Liver (tissue), 9 donors: Measurements from ENCODE around the gene CNGA3. TPM values are rescaled to one million over a fixed set of nuclear protein-coding genes. Genes with fewer than 3 reads are reported as not detected.

Experiments used
- DNase-seq: peaks from one replicate; pipeline ENCODE4 v3.0.0-alpha.2; 2017; ENCODE audit warnings: low spot score
- H3K27ac ChIP-seq, 2 donors: one replicate each; pipeline ENCODE4 v1.7.0; 2013; ENCODE audit warnings: inconsistent platforms in 2 of 2, low read length in 2 of 2, control low read depth in 1 of 2, low read depth in 1 of 2, mild to moderate bottlenecking in 1 of 2
- H3K27me3 ChIP-seq, 4 donors: one replicate each; pipeline versions ENCODE4 v1.6.1 to v1.7.0; 2013; ENCODE audit warnings: low read length in 3 of 4, inconsistent platforms in 1 of 4, mild to moderate bottlenecking in 1 of 4, moderate library complexity in 1 of 4; ENCODE audit not compliant: control insufficient read depth in 4 of 4, insufficient read depth in 4 of 4
- H3K36me3 ChIP-seq, 4 donors: one replicate each; pipeline versions ENCODE4 v1.6.1 to v1.7.0; 2013; ENCODE audit warnings: low read length in 3 of 4, mild to moderate bottlenecking in 3 of 4, low read depth in 1 of 4, moderate library complexity in 1 of 4; ENCODE audit not compliant: control insufficient read depth in 4 of 4, insufficient read depth in 3 of 4
- H3K4me1 ChIP-seq, 4 donors: one replicate each; pipeline versions ENCODE4 v1.6.1 to v1.7.0; 2013; ENCODE audit warnings: low read length in 3 of 4, mild to moderate bottlenecking in 3 of 4, moderate library complexity in 1 of 4; ENCODE audit not compliant: control insufficient read depth in 4 of 4, insufficient read depth in 4 of 4
- H3K4me3 ChIP-seq, 3 donors: one replicate each; pipeline versions ENCODE4 v1.6.1 to v1.7.0; 2013; ENCODE audit warnings: low read length in 3 of 3, control low read depth in 1 of 3, low read depth in 1 of 3, mild to moderate bottlenecking in 1 of 3
- H3K9ac ChIP-seq, 2 donors: one replicate each; pipeline ENCODE4 v1.7.0; 2013; ENCODE audit warnings: low read length in 2 of 2, mild to moderate bottlenecking in 2 of 2, moderate library complexity in 2 of 2, control low read depth in 1 of 2, low read depth in 1 of 2
- H3K9me3 ChIP-seq, 4 donors: one replicate each; pipeline versions ENCODE4 v1.6.1 to v1.7.0; 2013; ENCODE audit warnings: low read length in 3 of 4; ENCODE audit not compliant: control insufficient read depth in 4 of 4
- EGR1 ChIP-seq, 2 donors: IDR thresholded peaks; 2 replicates each; pipeline ENCODE4 v1.6.1; 2016 to 2018; ENCODE audit warnings: antibody characterized with exemption in 2 of 2, low read depth in 2 of 2
- FOXA1 ChIP-seq: IDR thresholded peaks from 2 replicates; pipeline ENCODE4 v1.6.1; 2016; ENCODE audit warnings: antibody characterized with exemption
- FOXA2 ChIP-seq: IDR thresholded peaks from 2 replicates; pipeline ENCODE4 v1.6.1; 2016; ENCODE audit warnings: antibody characterized with exemption
- GABPA ChIP-seq, 2 donors: IDR thresholded peaks in 1 of 2; conservative IDR thresholded peaks in 1 of 2; 2 replicates each; pipeline ENCODE4 v1.6.1; 2016; ENCODE audit warnings: antibody characterized with exemption in 2 of 2, mild to moderate bottlenecking in 1 of 2, moderate library complexity in 1 of 2
- HNF4G ChIP-seq: IDR thresholded peaks from 2 replicates; pipeline ENCODE4 v1.6.1; 2016; ENCODE audit warnings: antibody characterized with exemption
- JUND ChIP-seq, 2 donors: IDR thresholded peaks; 2 replicates each; pipeline ENCODE4 v1.6.1; 2016; ENCODE audit warnings: antibody characterized with exemption in 2 of 2
- NR2F2 ChIP-seq: IDR thresholded peaks from 2 replicates; pipeline ENCODE4 v1.6.1; 2016; ENCODE audit warnings: antibody characterized with exemption
- RAD21 ChIP-seq, 2 donors: IDR thresholded peaks; 2 replicates each; pipeline ENCODE4 v1.6.1; 2016; ENCODE audit warnings: antibody characterized with exemption in 2 of 2, mild to moderate bottlenecking in 2 of 2
- RXRA ChIP-seq, 2 donors: IDR thresholded peaks; 2 replicates each; pipeline ENCODE4 v1.6.1; 2017 to 2018; ENCODE audit warnings: antibody characterized with exemption in 2 of 2, mild to moderate bottlenecking in 1 of 2
- SP1 ChIP-seq: IDR thresholded peaks from 2 replicates; pipeline ENCODE4 v1.6.1; 2018; ENCODE audit warnings: antibody characterized with exemption, mild to moderate bottlenecking
- TAF1 ChIP-seq: conservative IDR thresholded peaks from 2 replicates; pipeline ENCODE4 v1.6.1; 2016; ENCODE audit warnings: antibody characterized with exemption, mild to moderate bottlenecking
- YY1 ChIP-seq: IDR thresholded peaks from 2 replicates; pipeline ENCODE4 v1.6.1; 2016; ENCODE audit warnings: antibody characterized with exemption, mild to moderate bottlenecking
- WGBS: extraction: QIAGEN DNeasy Blood & Tissue Kit; methylation state at CpG from one replicate; pipeline ENCODE4 v1.1.7; 2013; 5-methylcytosine and 5-hydroxymethylcytosine counted together
- polyA plus RNA-seq, 2 donors: library from polyadenylated mRNA; stranded (reverse) in 1 of 2; unstranded in 1 of 2; fragments of 200-250 nt in 1 of 2; fragments of >200 nt in 1 of 2; fragmentation: Nextera tagmentation in 1 of 2; extraction: Ambion mirVana in 1 of 2; gene quantifications; one replicate each; pipeline versions ENCODE4 v1.2.1 to v1.2.3, GENCODE V29; 2013 to 2015
- total RNA-seq, 2 donors: library from RNA; depleted of rRNA; stranded (reverse); fragments of >200 nt; gene quantifications; one replicate each; pipeline ENCODE4 v1.2.3, GENCODE V29; 2014
- TF ChIP-seq, protein P1 (sequence below): IDR thresholded peaks from 2 replicates; pipeline ENCODE4 v1.6.1; 2016; ENCODE audit warnings: antibody characterized with exemption
- TF ChIP-seq, protein P2 (sequence below): fragments of 150-350 bp; IDR thresholded peaks from 2 replicates; pipeline ENCODE4 v1.5.1; 2017; ENCODE audit warnings: improper control_type of control experiment, low read depth, low read length; ENCODE audit not compliant: missing input control
- TF ChIP-seq, protein P3 (sequence below): IDR thresholded peaks from 2 replicates; pipeline ENCODE4 v1.6.1; 2016; ENCODE audit warnings: antibody characterized with exemption
- TF ChIP-seq, protein P4 (sequence below): IDR thresholded peaks from 2 replicates; pipeline ENCODE4 v1.6.1; 2016; ENCODE audit warnings: antibody characterized with exemption, mild to moderate bottlenecking
- TF ChIP-seq, protein P5 (sequence below): IDR thresholded peaks from 2 replicates; pipeline ENCODE4 v1.6.1; 2016; ENCODE audit warnings: antibody characterized with exemption
- donor health status: healthy.
- donor health status: healthy.
- donor health status: healthy.
- donor health status: healthy.
- donor health status: healthy.

CNGA3 gene
- total and polyA plus RNA-seq, 4 donors = not detected

DNA sequence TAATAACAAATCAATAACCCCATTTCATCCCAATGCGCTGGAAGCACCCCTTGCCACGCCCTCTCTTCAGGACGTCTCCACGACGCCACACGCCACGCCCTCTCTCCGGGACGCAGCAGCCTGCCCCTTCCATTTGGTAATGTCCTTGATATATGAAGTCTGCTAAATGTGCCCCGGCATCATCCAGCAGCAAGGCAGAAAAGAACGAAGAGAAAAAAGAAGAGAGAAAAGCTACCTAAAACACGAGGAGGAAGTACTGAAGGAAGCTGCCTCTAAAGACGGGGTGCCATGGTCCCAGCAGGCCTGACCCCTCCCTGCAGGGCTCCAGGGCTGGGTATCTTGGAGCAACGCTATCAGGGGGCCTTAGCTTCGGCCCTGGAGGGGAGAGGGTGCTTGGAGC lies 41.8 kb downstream of the CNGA3 start:
- no peak overlapping the region for H3K9ac ChIP-seq
- no peak overlapping the region for H3K27ac ChIP-seq
- H3K4me3 ChIP-seq = no peak overlapping the region
- peaks cover 0 to 4% (median 0%) of the 10 kb centered on the region in 4 donors for H3K4me1 ChIP-seq
- TF ChIP-seq, protein P1, sequence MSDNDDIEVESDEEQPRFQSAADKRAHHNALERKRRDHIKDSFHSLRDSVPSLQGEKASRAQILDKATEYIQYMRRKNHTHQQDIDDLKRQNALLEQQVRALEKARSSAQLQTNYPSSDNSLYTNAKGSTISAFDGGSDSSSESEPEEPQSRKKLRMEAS = no peak
- TF ChIP-seq NR2F2 = no peak
- TF ChIP-seq, protein P2, sequence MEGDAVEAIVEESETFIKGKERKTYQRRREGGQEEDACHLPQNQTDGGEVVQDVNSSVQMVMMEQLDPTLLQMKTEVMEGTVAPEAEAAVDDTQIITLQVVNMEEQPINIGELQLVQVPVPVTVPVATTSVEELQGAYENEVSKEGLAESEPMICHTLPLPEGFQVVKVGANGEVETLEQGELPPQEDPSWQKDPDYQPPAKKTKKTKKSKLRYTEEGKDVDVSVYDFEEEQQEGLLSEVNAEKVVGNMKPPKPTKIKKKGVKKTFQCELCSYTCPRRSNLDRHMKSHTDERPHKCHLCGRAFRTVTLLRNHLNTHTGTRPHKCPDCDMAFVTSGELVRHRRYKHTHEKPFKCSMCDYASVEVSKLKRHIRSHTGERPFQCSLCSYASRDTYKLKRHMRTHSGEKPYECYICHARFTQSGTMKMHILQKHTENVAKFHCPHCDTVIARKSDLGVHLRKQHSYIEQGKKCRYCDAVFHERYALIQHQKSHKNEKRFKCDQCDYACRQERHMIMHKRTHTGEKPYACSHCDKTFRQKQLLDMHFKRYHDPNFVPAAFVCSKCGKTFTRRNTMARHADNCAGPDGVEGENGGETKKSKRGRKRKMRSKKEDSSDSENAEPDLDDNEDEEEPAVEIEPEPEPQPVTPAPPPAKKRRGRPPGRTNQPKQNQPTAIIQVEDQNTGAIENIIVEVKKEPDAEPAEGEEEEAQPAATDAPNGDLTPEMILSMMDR = no peak
- no peak for TF ChIP-seq FOXA1
- TF ChIP-seq RXRA (IDR thresholded peaks at IDR 0.05) = no peak
- TF ChIP-seq, protein P3, sequence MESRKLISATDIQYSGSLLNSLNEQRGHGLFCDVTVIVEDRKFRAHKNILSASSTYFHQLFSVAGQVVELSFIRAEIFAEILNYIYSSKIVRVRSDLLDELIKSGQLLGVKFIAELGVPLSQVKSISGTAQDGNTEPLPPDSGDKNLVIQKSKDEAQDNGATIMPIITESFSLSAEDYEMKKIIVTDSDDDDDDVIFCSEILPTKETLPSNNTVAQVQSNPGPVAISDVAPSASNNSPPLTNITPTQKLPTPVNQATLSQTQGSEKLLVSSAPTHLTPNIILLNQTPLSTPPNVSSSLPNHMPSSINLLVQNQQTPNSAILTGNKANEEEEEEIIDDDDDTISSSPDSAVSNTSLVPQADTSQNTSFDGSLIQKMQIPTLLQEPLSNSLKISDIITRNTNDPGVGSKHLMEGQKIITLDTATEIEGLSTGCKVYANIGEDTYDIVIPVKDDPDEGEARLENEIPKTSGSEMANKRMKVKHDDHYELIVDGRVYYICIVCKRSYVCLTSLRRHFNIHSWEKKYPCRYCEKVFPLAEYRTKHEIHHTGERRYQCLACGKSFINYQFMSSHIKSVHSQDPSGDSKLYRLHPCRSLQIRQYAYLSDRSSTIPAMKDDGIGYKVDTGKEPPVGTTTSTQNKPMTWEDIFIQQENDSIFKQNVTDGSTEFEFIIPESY = no peak
- TF ChIP-seq GABPA (IDR thresholded peaks at IDR 0.05 in 1 of 2, conservative IDR thresholded peaks at IDR 0.05 in 1 of 2) = no peak
- TF ChIP-seq, protein P4, sequence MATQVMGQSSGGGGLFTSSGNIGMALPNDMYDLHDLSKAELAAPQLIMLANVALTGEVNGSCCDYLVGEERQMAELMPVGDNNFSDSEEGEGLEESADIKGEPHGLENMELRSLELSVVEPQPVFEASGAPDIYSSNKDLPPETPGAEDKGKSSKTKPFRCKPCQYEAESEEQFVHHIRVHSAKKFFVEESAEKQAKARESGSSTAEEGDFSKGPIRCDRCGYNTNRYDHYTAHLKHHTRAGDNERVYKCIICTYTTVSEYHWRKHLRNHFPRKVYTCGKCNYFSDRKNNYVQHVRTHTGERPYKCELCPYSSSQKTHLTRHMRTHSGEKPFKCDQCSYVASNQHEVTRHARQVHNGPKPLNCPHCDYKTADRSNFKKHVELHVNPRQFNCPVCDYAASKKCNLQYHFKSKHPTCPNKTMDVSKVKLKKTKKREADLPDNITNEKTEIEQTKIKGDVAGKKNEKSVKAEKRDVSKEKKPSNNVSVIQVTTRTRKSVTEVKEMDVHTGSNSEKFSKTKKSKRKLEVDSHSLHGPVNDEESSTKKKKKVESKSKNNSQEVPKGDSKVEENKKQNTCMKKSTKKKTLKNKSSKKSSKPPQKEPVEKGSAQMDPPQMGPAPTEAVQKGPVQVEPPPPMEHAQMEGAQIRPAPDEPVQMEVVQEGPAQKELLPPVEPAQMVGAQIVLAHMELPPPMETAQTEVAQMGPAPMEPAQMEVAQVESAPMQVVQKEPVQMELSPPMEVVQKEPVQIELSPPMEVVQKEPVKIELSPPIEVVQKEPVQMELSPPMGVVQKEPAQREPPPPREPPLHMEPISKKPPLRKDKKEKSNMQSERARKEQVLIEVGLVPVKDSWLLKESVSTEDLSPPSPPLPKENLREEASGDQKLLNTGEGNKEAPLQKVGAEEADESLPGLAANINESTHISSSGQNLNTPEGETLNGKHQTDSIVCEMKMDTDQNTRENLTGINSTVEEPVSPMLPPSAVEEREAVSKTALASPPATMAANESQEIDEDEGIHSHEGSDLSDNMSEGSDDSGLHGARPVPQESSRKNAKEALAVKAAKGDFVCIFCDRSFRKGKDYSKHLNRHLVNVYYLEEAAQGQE = no peak
- TF ChIP-seq, protein P5, sequence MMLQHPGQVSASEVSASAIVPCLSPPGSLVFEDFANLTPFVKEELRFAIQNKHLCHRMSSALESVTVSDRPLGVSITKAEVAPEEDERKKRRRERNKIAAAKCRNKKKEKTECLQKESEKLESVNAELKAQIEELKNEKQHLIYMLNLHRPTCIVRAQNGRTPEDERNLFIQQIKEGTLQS = no peak
- TF ChIP-seq SP1 = no peak
- TF ChIP-seq FOXA2 = no peak
- TF ChIP-seq JUND (IDR thresholded peaks at IDR 0.05) = no peak
- TF ChIP-seq EGR1 (IDR thresholded peaks at IDR 0.05; ENCODE audit: low read depth in 2 of 2) = no peak
- no peak for TF ChIP-seq HNF4G
- H3K36me3 ChIP-seq = no peaks in the 10 kb centered on the region
- no peaks in the 10 kb centered on the region for H3K27me3 ChIP-seq
- 83% methylated on average over 15 of the region's 15 CpGs for WGBS
- DNase-seq = no peak
- no peaks in the 10 kb centered on the region for H3K9me3 ChIP-seq

DNA sequence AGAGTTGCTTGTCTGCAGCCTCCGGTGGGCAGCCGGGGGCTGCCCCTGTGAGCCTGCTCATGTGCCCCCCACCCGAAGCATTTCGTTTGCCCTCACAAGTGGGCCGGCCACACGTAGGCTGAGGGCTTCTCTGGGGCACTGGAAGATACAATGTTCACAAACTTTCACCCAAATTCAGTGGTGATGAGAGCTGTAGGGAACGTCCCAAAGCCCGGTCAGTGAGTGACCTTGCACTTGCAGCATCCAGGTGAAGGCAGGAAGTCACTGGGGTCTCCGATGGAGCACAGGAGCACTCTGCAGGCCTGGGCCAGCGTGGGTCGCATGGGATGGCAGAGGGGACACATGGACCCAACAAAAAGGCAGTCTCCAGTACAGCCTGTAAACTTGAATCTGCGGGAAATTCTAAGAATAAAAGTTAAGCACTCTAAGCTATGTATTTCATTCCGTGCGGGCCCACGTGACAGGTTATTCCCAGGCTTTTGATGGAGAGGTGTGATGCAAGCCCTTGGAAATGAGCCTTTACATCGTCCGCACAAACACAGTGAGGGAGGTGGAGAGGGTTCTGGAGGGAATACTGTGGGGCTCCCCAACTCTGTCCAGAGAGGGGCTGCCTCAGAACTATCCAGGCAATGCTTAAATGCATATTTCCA lies 42.5 kb downstream of the CNGA3 start:
- H3K27ac ChIP-seq = no peak overlapping the region
- no peak overlapping the region for H3K9ac ChIP-seq
- H3K4me3 ChIP-seq = no peak overlapping the region
- DNase-seq = no peak
- no peaks in the 10 kb centered on the region for H3K9me3 ChIP-seq
- H3K4me1 ChIP-seq = peaks cover 0 to 4% (median 0%) of the 10 kb centered on the region in 4 donors
- peaks cover 0 to 1% (median 0%) of the 10 kb centered on the region in 4 donors for H3K27me3 ChIP-seq
- 87% methylated on average over 17 of the region's 17 CpGs for WGBS
- no peaks in the 10 kb centered on the region for H3K36me3 ChIP-seq
- TF ChIP-seq YY1 = no peak
- TF ChIP-seq, protein P1 = no peak
- no peak for TF ChIP-seq FOXA1
- no peak for TF ChIP-seq JUND (IDR thresholded peaks at IDR 0.05)
- TF ChIP-seq HNF4G = no peak
- TF ChIP-seq RAD21 (IDR thresholded peaks at IDR 0.05) = no peak
- no peak for TF ChIP-seq SP1
- TF ChIP-seq, protein P3 = no peak
- no peak for TF ChIP-seq TAF1
- TF ChIP-seq FOXA2 = no peak
- TF ChIP-seq, protein P5 = no peak
